SU-DHL-6 (cell line): ENCODE measurements around the gene GRAMD4.

ENCODE experiments used
- H2AFZ ChIP-seq: fragments of 200-600 bp; sonication (generic); 2 replicates; pipeline ENCODE4 v1.6.1; 2014; ENCODE audit warnings: low read depth, mild to moderate bottlenecking, moderate library complexity, mixed read lengths, antibody characterized with exemption, low read length; ENCODE audit not compliant: severe bottlenecking
- H3F3A ChIP-seq: fragments of 200-600 bp; shearing (Covaris generic); 2 replicates; pipeline ENCODE4 v1.6.0; 2016; ENCODE audit warnings: antibody characterized with exemption, mild to moderate bottlenecking; ENCODE audit not compliant: insufficient read depth
- H3K27ac ChIP-seq: fragments of 200-600 bp; sonication (generic); 2 replicates; pipeline ENCODE4 v1.5.1; 2016; ENCODE audit warnings: low read depth, mild to moderate bottlenecking, low read length, moderate library complexity, mixed read lengths
- H3K27me3 ChIP-seq: fragments of 200-600 bp; sonication (generic), shearing (Covaris generic); 2 replicates; pipeline ENCODE4 v1.6.0; 2014; ENCODE audit warnings: mild to moderate bottlenecking, low read length
- H3K36me3 ChIP-seq: fragments of 200-600 bp; sonication (generic); 2 replicates; pipeline ENCODE4 v1.6.1; 2014; ENCODE audit warnings: mild to moderate bottlenecking, low read length, mixed read lengths
- H3K4me2 ChIP-seq: fragments of 300-600, 200-600 bp; shearing (Covaris generic), sonication (generic); 2 replicates; pipeline ENCODE4 v1.6.0; 2014; ENCODE audit warnings: low read length, low read depth, mild to moderate bottlenecking; ENCODE audit not compliant: poor library complexity, severe bottlenecking
- H3K4me3 ChIP-seq: fragments of 200-600 bp; sonication (generic); 2 replicates; pipeline ENCODE4 v1.5.1; 2014; ENCODE audit warnings: antibody characterized with exemption, low read length, mild to moderate bottlenecking, mixed read lengths; ENCODE audit not compliant: insufficient read depth, poor library complexity, severe bottlenecking
- H3K79me2 ChIP-seq: fragments of 200-600 bp; sonication (generic); 2 replicates; pipeline ENCODE4 v1.6.1; 2014; ENCODE audit warnings: mild to moderate bottlenecking, low read length, moderate library complexity; ENCODE audit not compliant: insufficient read depth
- H3K9ac ChIP-seq: fragments of 200-600 bp; sonication (generic); 2 replicates; pipeline ENCODE4 v1.7.0; 2014; ENCODE audit warnings: mild to moderate bottlenecking, low read length
- H3K9me2 ChIP-seq: fragments of 200-600 bp; sonication (generic); replicated peaks from 2 replicates; pipeline ENCODE4 v1.6.1; 2014; ENCODE audit warnings: low read length; ENCODE audit not compliant: insufficient read depth
- H3K9me3 ChIP-seq: fragments of 200-600 bp; sonication (generic); 2 replicates; pipeline ENCODE4 v1.6.1; 2014; ENCODE audit warnings: low read length, mixed read lengths; ENCODE audit not compliant: insufficient read depth
- H4K20me1 ChIP-seq: fragments of 200-600 bp; sonication (generic); 2 replicates; pipeline ENCODE4 v1.6.1; 2014; ENCODE audit warnings: low read depth, mild to moderate bottlenecking, antibody characterized with exemption, low read length, moderate library complexity, mixed read lengths
- CTCF ChIP-seq: fragments of 200-600 bp; sonication (generic); IDR thresholded peaks from one replicate; pipeline ENCODE4 v1.5.1; 2017; ENCODE audit warnings: antibody characterized with exemption, mild to moderate bottlenecking, low read length, moderate library complexity; ENCODE audit not compliant: insufficient read depth, poor library complexity, severe bottlenecking
- EZH2phosphoT487 ChIP-seq: fragments of 200-600 bp; sonication (generic), shearing (Covaris generic); conservative IDR thresholded peaks from 2 replicates; pipeline ENCODE4 v1.6.1; 2018; ENCODE audit warnings: mild to moderate bottlenecking, antibody characterized with exemption, low read length, moderate library complexity, mixed read lengths

The GRAMD4 gene

DNA sequence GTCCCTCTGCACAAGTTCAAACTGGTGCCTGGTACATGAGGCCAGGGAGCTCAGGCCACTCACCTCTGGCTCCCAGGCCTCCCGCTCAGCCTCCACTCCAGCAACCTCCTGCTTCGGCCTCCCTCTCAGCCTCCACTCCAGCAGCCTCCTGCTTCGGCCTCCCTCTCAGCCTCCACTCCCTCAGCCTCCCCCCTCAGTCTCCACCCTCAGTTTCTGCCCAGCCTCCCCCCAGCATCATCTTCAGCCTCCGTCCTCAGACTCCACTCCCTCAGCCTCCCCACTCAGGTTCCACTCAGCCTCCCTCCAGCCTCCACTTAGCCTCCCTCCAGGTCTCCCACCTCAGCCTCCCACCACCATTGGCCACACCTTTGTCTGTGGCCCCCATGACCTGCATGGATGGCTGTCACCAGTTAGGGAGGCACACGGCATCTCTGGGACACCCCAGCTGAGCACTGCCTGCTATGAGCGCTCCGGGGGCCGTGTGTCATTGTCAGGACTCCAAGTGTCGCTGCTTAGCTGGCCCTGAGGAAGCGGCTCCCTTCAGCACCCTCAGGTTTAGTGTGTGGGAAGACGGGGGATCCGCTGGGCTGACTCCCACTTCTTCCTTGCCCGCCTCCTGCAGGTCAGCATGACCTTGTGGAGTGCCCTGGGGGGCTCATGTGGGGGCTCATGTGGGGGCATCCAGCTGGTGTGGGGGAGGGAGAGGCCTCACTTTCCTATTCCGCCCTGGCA, 39.0 kb downstream of the GRAMD4 start:
- Histone ChIP-seq H4K20me1 (no peaks in the 10 kb centered on the region), H3K9me2 (no peaks in the 10 kb centered on the region), H3K4me3 (no peak overlapping the region), H3K36me3 (no peaks in the 10 kb centered on the region), H2AFZ (no peak overlapping the region), H3K9ac (no peak overlapping the region), H3K9me3 (no peaks in the 10 kb centered on the region), H3K27ac (no peak overlapping the region), H3K27me3 (no peaks in the 10 kb centered on the region), H3F3A (no peaks in the 10 kb centered on the region), H3K79me2 (no peaks in the 10 kb centered on the region), H3K4me2 (no peak overlapping the region)
- no peak for TF ChIP-seq CTCF
- TF ChIP-seq EZH2phosphoT487 = no peak

DNA sequence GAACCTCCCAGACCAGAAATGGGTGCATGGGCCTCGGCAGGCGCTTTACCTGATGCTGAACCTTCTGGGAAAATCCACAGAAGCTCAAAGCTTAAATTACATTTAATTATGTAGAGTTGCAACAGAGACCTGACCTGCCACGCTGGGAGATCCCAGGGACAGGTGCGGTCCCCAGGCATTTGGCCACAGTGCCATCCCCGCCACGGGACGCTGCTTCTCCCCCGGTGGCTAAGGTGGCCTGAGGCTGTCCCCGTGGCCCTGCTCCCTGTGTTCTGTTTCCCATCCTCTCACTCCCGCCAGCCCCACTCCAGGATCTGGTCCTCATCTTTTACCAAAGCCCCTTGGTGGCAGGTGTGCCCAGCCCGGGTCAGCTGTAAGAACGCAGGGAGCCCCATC, 39.6 kb downstream of the GRAMD4 start:
- Histone ChIP-seq H3K4me2 (no peak overlapping the region), H3K9me2 (no peaks in the 10 kb centered on the region), H3K9me3 (no peaks in the 10 kb centered on the region), H3K36me3 (no peaks in the 10 kb centered on the region), H3F3A (no peaks in the 10 kb centered on the region), H3K27me3 (no peaks in the 10 kb centered on the region), H4K20me1 (no peaks in the 10 kb centered on the region), H3K9ac (no peak overlapping the region), H3K4me3 (no peak overlapping the region), H3K79me2 (no peaks in the 10 kb centered on the region), H3K27ac (no peak overlapping the region), H2AFZ (no peak overlapping the region)
- TF ChIP-seq CTCF (no peak), EZH2phosphoT487 (no peak)

- Histone ChIP-seq H3K27ac (no peak overlapping the region), H3K9me2 (no peaks in the 10 kb centered on the region), H3K9me3 (no peaks in the 10 kb centered on the region), H3K9ac (no peak overlapping the region), H3K4me3 (no peak overlapping the region), H3K4me2 (no peak overlapping the region), H3K27me3 (no peaks in the 10 kb centered on the region), H3F3A (no peaks in the 10 kb centered on the region), H4K20me1 (no peaks in the 10 kb centered on the region), H3K36me3 (no peaks in the 10 kb centered on the region), H3K79me2 (no peaks in the 10 kb centered on the region), H2AFZ (no peak overlapping the region)
- no peak for TF ChIP-seq CTCF
- no peak for TF ChIP-seq EZH2phosphoT487
Measured at GRCh38 chr22:46660604-46661201, 40.5 kb downstream of the GRAMD4 start.
